H9 (cell line): ENCODE measurements around the gene IL15RA. TPM values are rescaled to one million over a fixed set of nuclear protein-coding genes. Genes with fewer than 3 reads are reported as not detected.

Source experiments
- DNase-seq: peaks from one replicate; pipeline ENCODE4 v3.0.0-alpha.2; 2017
- H2AFZ ChIP-seq: one replicate; pipeline ENCODE4 v1.6.1; 2013; ENCODE audit warnings: mild to moderate bottlenecking, low read length, control low read depth, moderate library complexity
- H2AK5ac ChIP-seq: 2 replicates; pipeline ENCODE4 v1.6.1; 2013; ENCODE audit warnings: low read length, control low read depth, mixed read lengths; ENCODE audit not compliant: insufficient read length
- H2BK120ac ChIP-seq: one replicate; pipeline ENCODE4 v1.6.1; 2013; ENCODE audit warnings: low read depth, mild to moderate bottlenecking, low read length, control low read depth, inconsistent platforms; ENCODE audit not compliant: poor library complexity, severe bottlenecking
- H2BK12ac ChIP-seq: 2 replicates; pipeline ENCODE4 v1.6.1; 2013; ENCODE audit warnings: low read length, control low read depth, mixed read lengths, low read depth; ENCODE audit not compliant: insufficient read length
- H2BK15ac ChIP-seq: 2 replicates; pipeline ENCODE4 v1.6.1; 2013; ENCODE audit warnings: low read depth, low read length, control low read depth
- H2BK20ac ChIP-seq: one replicate; pipeline ENCODE4 v1.6.1; 2013; ENCODE audit warnings: low read depth, mild to moderate bottlenecking, low read length, control low read depth, inconsistent platforms; ENCODE audit not compliant: poor library complexity, severe bottlenecking
- H2BK5ac ChIP-seq: 2 replicates; pipeline ENCODE4 v1.6.1; 2013; ENCODE audit warnings: low read length, control low read depth, mixed read lengths; ENCODE audit not compliant: insufficient read length
- H3K14ac ChIP-seq: 2 replicates; pipeline ENCODE4 v1.6.1; 2013; ENCODE audit warnings: low read length, control low read depth; ENCODE audit not compliant: insufficient read depth
- H3K18ac ChIP-seq: 2 replicates; pipeline ENCODE4 v1.6.1; 2013; ENCODE audit warnings: low read depth, mild to moderate bottlenecking, mixed read lengths, low read length, control low read depth; ENCODE audit not compliant: insufficient read length
- H3K23ac ChIP-seq: 2 replicates; pipeline ENCODE4 v1.6.1; 2013; ENCODE audit warnings: low read length, control low read depth, mixed read lengths, low read depth; ENCODE audit not compliant: insufficient read length
- H3K23me2 ChIP-seq: 2 replicates; pipeline ENCODE4 v1.6.1; 2013; ENCODE audit warnings: low read depth, mild to moderate bottlenecking, mixed read lengths, low read length, control low read depth; ENCODE audit not compliant: insufficient read length, poor library complexity, severe bottlenecking
- H3K27ac ChIP-seq: 2 replicates; pipeline ENCODE4 v1.5.1; 2013; ENCODE audit warnings: low read length, control low read depth, mixed read lengths, low read depth; ENCODE audit not compliant: insufficient read length
- H3K27me3 ChIP-seq: 2 replicates; pipeline ENCODE4 v1.6.1; 2013; ENCODE audit warnings: low read length, control low read depth, inconsistent platforms; ENCODE audit not compliant: insufficient read depth
- H3K4ac ChIP-seq: 2 replicates; pipeline ENCODE4 v1.6.1; 2013; ENCODE audit warnings: low read depth, mild to moderate bottlenecking, control low read depth, inconsistent platforms, low read length, moderate library complexity
- H3K4me1 ChIP-seq: 2 replicates; pipeline ENCODE4 v1.6.1; 2013; ENCODE audit warnings: low read length, control low read depth, inconsistent platforms; ENCODE audit not compliant: insufficient read depth
- H3K4me2 ChIP-seq: 2 replicates; pipeline ENCODE4 v1.6.1; 2013; ENCODE audit warnings: low read length, control low read depth, mixed read lengths; ENCODE audit not compliant: insufficient read length, insufficient read depth
- H3K56ac ChIP-seq: 2 replicates; pipeline ENCODE4 v1.6.1; 2013; ENCODE audit warnings: low read depth, mild to moderate bottlenecking, mixed read lengths, low read length, control low read depth; ENCODE audit not compliant: insufficient read length
- H3K79me1 ChIP-seq: 2 replicates; pipeline ENCODE4 v1.6.1; 2013; ENCODE audit warnings: low read depth, mild to moderate bottlenecking, moderate library complexity, low read length, control low read depth, inconsistent platforms; ENCODE audit not compliant: insufficient read depth, poor library complexity, severe bottlenecking
- H3K79me2 ChIP-seq: 2 replicates; pipeline ENCODE4 v1.6.1; 2013; ENCODE audit warnings: low read length, control low read depth, inconsistent platforms; ENCODE audit not compliant: insufficient read depth
- H3K9ac ChIP-seq: 2 replicates; pipeline ENCODE4 v1.6.1; 2013; ENCODE audit warnings: low read length, control low read depth, mixed read lengths; ENCODE audit not compliant: insufficient read length; ENCODE audit errors: extremely low read depth
- H3K9me3 ChIP-seq: one replicate; pipeline ENCODE4 v1.6.1; 2013; ENCODE audit warnings: low read depth, low read length, inconsistent platforms; ENCODE audit not compliant: control insufficient read depth
- H3T11ph ChIP-seq: one replicate; pipeline ENCODE4 v1.6.1; 2013; ENCODE audit warnings: mild to moderate bottlenecking, low read length, control low read depth, inconsistent platforms
- H4K20me1 ChIP-seq: one replicate; pipeline ENCODE4 v1.6.1; 2013; ENCODE audit not compliant: control insufficient read depth, insufficient read length, insufficient read depth
- H4K5ac ChIP-seq: 2 replicates; pipeline ENCODE4 v1.6.1; 2013; ENCODE audit warnings: low read depth, mild to moderate bottlenecking, mixed read lengths, low read length, control low read depth; ENCODE audit not compliant: insufficient read length
- H4K8ac ChIP-seq: replicated peaks from 2 replicates; pipeline ENCODE4 v1.6.1; 2013; ENCODE audit warnings: low read length, control low read depth, mixed read lengths, low read depth; ENCODE audit not compliant: insufficient read length
- H4K91ac ChIP-seq: 2 replicates; pipeline ENCODE4 v1.6.1; 2013; ENCODE audit warnings: low read depth, mild to moderate bottlenecking, moderate library complexity, mixed read lengths, low read length, control low read depth; ENCODE audit not compliant: insufficient read length
- H3K27ac Mint-ChIP-seq, 3 experiments: 2 replicates in 2 of 3; 3 replicates in 1 of 3; pipeline ENCODE4 v1.8.0; 2020 to 2021; ENCODE audit warnings: mixed read lengths in 3 of 3, mild to moderate bottlenecking in 1 of 3, moderate library complexity in 1 of 3
- H3K27me3 Mint-ChIP-seq: 2 replicates; pipeline ENCODE4 v1.8.0; 2021; ENCODE audit warnings: low read depth, mild to moderate bottlenecking, moderate library complexity, mixed read lengths
- H3K36me3 Mint-ChIP-seq, 3 experiments: 2 replicates in 2 of 3; 3 replicates in 1 of 3; pipeline ENCODE4 v1.8.0; 2020 to 2021; ENCODE audit warnings: low read depth in 3 of 3, mixed read lengths in 3 of 3; ENCODE audit not compliant: insufficient read depth in 1 of 3
- H3K4me1 Mint-ChIP-seq, 2 experiments: 2 replicates each; pipeline ENCODE4 v1.8.0; 2020; ENCODE audit warnings: mixed read lengths in 2 of 2
- H3K4me3 Mint-ChIP-seq, 2 experiments: 2 replicates in 1 of 2; 3 replicates in 1 of 2; pipeline ENCODE4 v1.8.0; 2020 to 2021; ENCODE audit warnings: mild to moderate bottlenecking in 2 of 2, mixed read lengths in 2 of 2, moderate library complexity in 1 of 2
- H3K9me3 Mint-ChIP-seq, 2 experiments: 2 replicates in 1 of 2; 3 replicates in 1 of 2; pipeline ENCODE4 v1.8.0; 2020; ENCODE audit warnings: mild to moderate bottlenecking in 2 of 2, mixed read lengths in 2 of 2, moderate library complexity in 1 of 2
- WGBS: extraction: QIAGEN DNeasy Blood & Tissue Kit; methylation state at CpG from one replicate; pipeline ENCODE4 v1.1.7; 2013; ENCODE audit warnings: missing lambda C conversion rate, low lambda C conversion rate, mixed read lengths; ENCODE audit not compliant: insufficient read length; ENCODE audit errors: extremely low coverage; 5-methylcytosine and 5-hydroxymethylcytosine counted together
- total RNA-seq: library from RNA; stranded (reverse); gene quantifications from 2 replicates; pipeline ENCODE4 v1.2.1, GENCODE V29; 2021
- TF ChIP-seq, protein P1 (sequence below): fragments of 200-600 bp; sonication (generic); conservative IDR thresholded peaks from 3 replicates; pipeline ENCODE4 v1.8.0; 2021; ENCODE audit warnings: antibody characterized with exemption, mild to moderate bottlenecking

The IL15RA gene
- total RNA-seq, 1 experiment from 2014 or later, result 0.31 TPM

DNA sequence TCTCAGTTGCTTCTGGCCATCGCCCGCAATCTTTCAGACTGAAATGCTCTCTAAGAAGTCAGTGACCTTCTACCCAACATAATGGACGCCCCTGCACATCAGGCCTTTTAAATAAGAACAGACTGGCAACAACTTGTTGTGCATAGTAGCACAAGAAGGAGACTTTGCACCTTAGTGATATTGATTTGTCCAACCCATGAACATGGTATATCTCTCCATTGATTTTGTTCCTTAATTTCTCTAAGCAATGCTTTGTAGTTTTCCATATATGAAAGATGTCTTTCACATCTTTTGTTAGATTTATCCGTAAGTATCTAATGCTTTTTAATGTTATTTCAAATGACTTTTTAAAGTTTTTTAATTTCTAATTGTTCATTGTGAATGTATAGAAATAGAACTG lies 4.3 kb downstream of the IL15RA start:
- no peaks in the 10 kb centered on the region for H4K20me1 ChIP-seq
- no peak overlapping the region for H3K14ac ChIP-seq
- no peak overlapping the region for H2BK20ac ChIP-seq
- H3K27me3 ChIP-seq, result peaks cover 6% of the 10 kb centered on the region; the same call in 1 of the 2 replicates
- H3K18ac ChIP-seq, result no peak overlapping the region
- WGBS, result no CpG with 5 or more reads among the region's 4 CpGs
- H4K5ac ChIP-seq, result no peak overlapping the region
- H3K4me2 ChIP-seq, result no peak overlapping the region
- no peaks in the 10 kb centered on the region for H3K23me2 ChIP-seq
- no peaks in the 10 kb centered on the region for H3K9me3 ChIP-seq
- TF ChIP-seq, protein P1, sequence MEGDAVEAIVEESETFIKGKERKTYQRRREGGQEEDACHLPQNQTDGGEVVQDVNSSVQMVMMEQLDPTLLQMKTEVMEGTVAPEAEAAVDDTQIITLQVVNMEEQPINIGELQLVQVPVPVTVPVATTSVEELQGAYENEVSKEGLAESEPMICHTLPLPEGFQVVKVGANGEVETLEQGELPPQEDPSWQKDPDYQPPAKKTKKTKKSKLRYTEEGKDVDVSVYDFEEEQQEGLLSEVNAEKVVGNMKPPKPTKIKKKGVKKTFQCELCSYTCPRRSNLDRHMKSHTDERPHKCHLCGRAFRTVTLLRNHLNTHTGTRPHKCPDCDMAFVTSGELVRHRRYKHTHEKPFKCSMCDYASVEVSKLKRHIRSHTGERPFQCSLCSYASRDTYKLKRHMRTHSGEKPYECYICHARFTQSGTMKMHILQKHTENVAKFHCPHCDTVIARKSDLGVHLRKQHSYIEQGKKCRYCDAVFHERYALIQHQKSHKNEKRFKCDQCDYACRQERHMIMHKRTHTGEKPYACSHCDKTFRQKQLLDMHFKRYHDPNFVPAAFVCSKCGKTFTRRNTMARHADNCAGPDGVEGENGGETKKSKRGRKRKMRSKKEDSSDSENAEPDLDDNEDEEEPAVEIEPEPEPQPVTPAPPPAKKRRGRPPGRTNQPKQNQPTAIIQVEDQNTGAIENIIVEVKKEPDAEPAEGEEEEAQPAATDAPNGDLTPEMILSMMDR, result no peak
- DNase-seq, result no peak
- H3K27me3 Mint-ChIP-seq, result peaks cover 48% of the 10 kb centered on the region
- no peak overlapping the region for H3T11ph ChIP-seq
- H3K4me1 Mint-ChIP-seq, result peaks cover 3 to 6% of the 10 kb centered on the region in 2 experiments
- no peaks in the 10 kb centered on the region for H3K79me1 ChIP-seq
- H2BK15ac ChIP-seq, result no peak overlapping the region
- no peaks in the 10 kb centered on the region; a peak in 1 of 5 replicates for H3K9me3 Mint-ChIP-seq
- H3K79me2 ChIP-seq, result no peaks in the 10 kb centered on the region
- H2AFZ ChIP-seq, result no peak overlapping the region
- H3K36me3 Mint-ChIP-seq, result peaks cover 0 to 2% (median 0%) of the 10 kb centered on the region in 3 experiments; a peak in 2 of 7 replicates
- no peak overlapping the region for H3K56ac ChIP-seq
- H3K9ac ChIP-seq, result no peak overlapping the region
- no peak overlapping the region for H4K91ac ChIP-seq
- no peak overlapping the region for H3K27ac ChIP-seq
- H4K8ac ChIP-seq, result no peak overlapping the region
- H3K4me3 Mint-ChIP-seq, result no peak overlapping the region
- H2BK5ac ChIP-seq, result no peak overlapping the region
- no peak overlapping the region for H3K23ac ChIP-seq
- H2BK12ac ChIP-seq, result no peak overlapping the region
- H3K4ac ChIP-seq, result no peak overlapping the region
- H2AK5ac ChIP-seq, result no peak overlapping the region
- no peak overlapping the region for H2BK120ac ChIP-seq
- no peaks in the 10 kb centered on the region for H3K4me1 ChIP-seq
- H3K27ac Mint-ChIP-seq, result no peak overlapping the region
